OCI-LY1 (cell line): ENCODE data around the gene SLC25A45.

Source experiments
- H2AFZ ChIP-seq: fragments of 200-600 bp; sonication (generic), shearing (Covaris generic); 2 replicates; pipeline ENCODE4 v1.6.0; 2014; ENCODE audit warnings: antibody characterized with exemption, mild to moderate bottlenecking, low read length
- H3F3A ChIP-seq: fragments of 200-600 bp; sonication (generic), shearing (Covaris generic); 2 replicates; pipeline ENCODE4 v1.6.0; 2014; ENCODE audit warnings: mild to moderate bottlenecking, antibody characterized with exemption, low read length, moderate library complexity; ENCODE audit not compliant: insufficient read depth
- H3K27ac ChIP-seq: fragments of 200-600 bp; sonication (generic); 2 replicates; pipeline ENCODE4 v1.5.1; 2014; ENCODE audit warnings: low read length, mixed run types, mild to moderate bottlenecking, low read depth; ENCODE audit not compliant: poor library complexity, severe bottlenecking
- H3K27me3 ChIP-seq: fragments of 200-600 bp; sonication (generic); 2 replicates; pipeline ENCODE4 v1.6.0; 2014; ENCODE audit warnings: antibody characterized with exemption, mild to moderate bottlenecking, low read length, moderate library complexity; ENCODE audit not compliant: insufficient read depth
- H3K36me3 ChIP-seq: fragments of 200-600 bp; sonication (generic); 2 replicates; pipeline ENCODE4 v1.6.1; 2014; ENCODE audit warnings: mild to moderate bottlenecking, antibody characterized with exemption, low read length, moderate library complexity, mixed read lengths; ENCODE audit not compliant: insufficient read depth
- H3K4me1 ChIP-seq: fragments of 200-600 bp; sonication (generic); 2 replicates; pipeline ENCODE4 v1.5.1; 2014; ENCODE audit warnings: mild to moderate bottlenecking, low read length, moderate library complexity; ENCODE audit not compliant: insufficient read depth, severe bottlenecking
- H3K4me2 ChIP-seq: fragments of 200-600 bp; sonication (generic), shearing (Covaris generic); 2 replicates; pipeline ENCODE4 v1.6.1; 2014; ENCODE audit warnings: low read length
- H3K4me3 ChIP-seq: fragments of 200-600 bp; sonication (generic); 2 replicates; pipeline ENCODE4 v1.5.1; 2014; ENCODE audit warnings: low read length, low read depth, mild to moderate bottlenecking, mixed read lengths; ENCODE audit not compliant: poor library complexity, severe bottlenecking
- H3K79me2 ChIP-seq: fragments of 200-600 bp; shearing (Covaris generic); 2 replicates; pipeline ENCODE4 v1.6.1; 2016; ENCODE audit warnings: mixed run types, low read length, mixed read lengths; ENCODE audit not compliant: insufficient read depth
- H3K9ac ChIP-seq: fragments of 200-600 bp; sonication (generic), shearing (Covaris generic); 2 replicates; pipeline ENCODE4 v1.6.1; 2014; ENCODE audit warnings: mild to moderate bottlenecking, low read length, mixed read lengths
- H3K9me2 ChIP-seq: fragments of 200-600 bp; sonication (generic), shearing (Covaris generic); 2 replicates; pipeline ENCODE4 v1.6.1; 2014; ENCODE audit warnings: low read depth, mild to moderate bottlenecking, low read length, mixed read lengths
- H3K9me3 ChIP-seq: fragments of 200-600 bp; shearing (Covaris generic); 2 replicates; pipeline ENCODE4 v1.6.1; 2014; ENCODE audit warnings: low read length, mixed read lengths
- H4K20me1 ChIP-seq: fragments of 200-600 bp; sonication (generic), shearing (Covaris generic); 2 replicates; pipeline ENCODE4 v1.6.0; 2016; ENCODE audit warnings: mild to moderate bottlenecking, low read length; ENCODE audit not compliant: insufficient read depth
- CTCF ChIP-seq: fragments of 200-600 bp; sonication (generic), shearing (Covaris generic); IDR thresholded peaks from 2 replicates; pipeline ENCODE4 v1.5.1; 2017; ENCODE audit warnings: mild to moderate bottlenecking, antibody characterized with exemption, low read length, moderate library complexity, mixed read lengths
- EZH2 ChIP-seq: fragments of 200-600 bp; sonication (generic), shearing (Covaris generic); IDR thresholded peaks from 2 replicates; pipeline ENCODE4 v1.8.0; 2017; ENCODE audit warnings: borderline replicate concordance, mixed run types, mild to moderate bottlenecking, antibody characterized with exemption, low read length, moderate library complexity, mixed read lengths

Gene SLC25A45

GRCh38 chr11:65402790-65403189 lies 20.3 kb upstream of the SLC25A45 start:
- peaks cover 71% of the 10 kb centered on the region for H3K36me3 ChIP-seq
- H3K9ac ChIP-seq: no peak overlapping the region
- H3K4me1 ChIP-seq: peaks cover 26% of the 10 kb centered on the region
- TF ChIP-seq EZH2: no peak
- no peak for TF ChIP-seq CTCF
- H3K4me3 ChIP-seq: no peak overlapping the region
- H3K79me2 ChIP-seq: no peaks in the 10 kb centered on the region
- H3K27me3 ChIP-seq: no peaks in the 10 kb centered on the region
- H3K9me3 ChIP-seq: no peaks in the 10 kb centered on the region
- no peaks in the 10 kb centered on the region for H3K9me2 ChIP-seq
- no peak overlapping the region for H2AFZ ChIP-seq
- no peak overlapping the region for H3K4me2 ChIP-seq
- H4K20me1 ChIP-seq: no peaks in the 10 kb centered on the region
- peaks cover 11% of the 10 kb centered on the region for H3F3A ChIP-seq
- peak overlapping the region; percentile 95 for H3K27ac ChIP-seq

GRCh38 chr11:65401803-65402248 lies 19.4 kb upstream of the SLC25A45 start:
- H3F3A ChIP-seq: peaks cover 11% of the 10 kb centered on the region
- H3K9ac ChIP-seq: no peak overlapping the region
- H3K36me3 ChIP-seq: peaks cover 73% of the 10 kb centered on the region
- peak overlapping the region; percentile 95 for H3K27ac ChIP-seq
- no peaks in the 10 kb centered on the region for H3K27me3 ChIP-seq
- no peaks in the 10 kb centered on the region for H4K20me1 ChIP-seq
- H3K9me3 ChIP-seq: no peaks in the 10 kb centered on the region
- H3K4me2 ChIP-seq: no peak overlapping the region
- H3K4me3 ChIP-seq: no peak overlapping the region
- no peak overlapping the region for H2AFZ ChIP-seq
- H3K9me2 ChIP-seq: no peaks in the 10 kb centered on the region
- no peak for TF ChIP-seq EZH2
- no peak for TF ChIP-seq CTCF
- H3K4me1 ChIP-seq: peaks cover 20% of the 10 kb centered on the region
- no peaks in the 10 kb centered on the region for H3K79me2 ChIP-seq

GRCh38 chr11:65401073-65401802 lies 18.8 kb upstream of the SLC25A45 start:
- Histone ChIP-seq H2AFZ (no peak overlapping the region), H4K20me1 (no peaks in the 10 kb centered on the region), H3F3A (peaks cover 11% of the 10 kb centered on the region), H3K79me2 (no peaks in the 10 kb centered on the region), H3K27ac (peak overlapping the region; percentile 32), H3K9me3 (no peaks in the 10 kb centered on the region), H3K9me2 (no peaks in the 10 kb centered on the region), H3K4me1 (peaks cover 20% of the 10 kb centered on the region), H3K4me3 (no peak overlapping the region), H3K27me3 (no peaks in the 10 kb centered on the region), H3K36me3 (peaks cover 73% of the 10 kb centered on the region), H3K4me2 (no peak overlapping the region), H3K9ac (no peak overlapping the region)
- TF ChIP-seq EZH2 (no peak), CTCF (0 out of 2 replicates have a peak, but pooled peaks have one; percentile 5)
